ENCODE measurements around the gene PARP15.
"Not testable (repeated sequence)": the region's sequence is repeated elsewhere in the genome, so short reads cannot be mapped to it uniquely, and the experiment has no call there.

PARP15 gene

GRCh38 chr3:122564155-122564912 lies 13.1 kb upstream of the PARP15 start, which contains the start of the genes DTX3L and PARP9:
DTX3L (plus strand) TSS chr3:122564338; CDS start chr3:122564427, 89 bp downstream.
PARP9 (minus strand) TSS chr3:122564300; CDS start chr3:122559620, 4,680 bp downstream.
- TF ChIP-seq CTCF (IDR thresholded peaks at IDR 0.05; ENCODE audit: low read depth, low read length) = no peak
- in situ Hi-C loops (cut with HindIII; ENCODE audit: low sequenced_read_pairs) = no loop called here
- DNase-seq (ENCODE audit: low read depth, low spot score) = peak; percentile 82
- peak within 1 kb of the TSS; percentile 64 for H3K4me3 ChIP-seq (ENCODE audit: low read depth, low read length)

GRCh38 chr3:122568131-122568530 lies 9.3 kb upstream of the PARP15 start:
- not testable (repeated sequence) for DNase-seq (ENCODE audit: low read depth, low spot score)

GRCh38 chr3:122568755-122569154 lies 8.7 kb upstream of the PARP15 start:
- TF ChIP-seq CTCF (IDR thresholded peaks at IDR 0.05; ENCODE audit: low read depth, low read length) = no peak
- in situ Hi-C loops (cut with HindIII; ENCODE audit: low sequenced_read_pairs) = no loop called here
- H3K4me3 ChIP-seq (ENCODE audit: low read depth, low read length) = no peak overlapping the region
- no peak for DNase-seq (ENCODE audit: low read depth, low spot score)

More at GRCh38 chr3:122568131-122568530, 9.3 kb upstream of the PARP15 start:
- H3K4me3 ChIP-seq (ENCODE audit: low read depth, low read length); in situ Hi-C loops (cut with HindIII; ENCODE audit: low sequenced_read_pairs): not testable (repeated sequence)

- no peak overlapping the region for H3K4me3 ChIP-seq (ENCODE audit: low read depth, low read length)
- in situ Hi-C loops (cut with HindIII; ENCODE audit: low sequenced_read_pairs) = no loop called here
- no peak for TF ChIP-seq CTCF (IDR thresholded peaks at IDR 0.05; ENCODE audit: low read depth, low read length)
- peak; percentile 30 for DNase-seq (ENCODE audit: low read depth, low spot score)
Measured at GRCh38 chr3:122572940-122573412, 4.5 kb upstream of the PARP15 start.

GRCh38 chr3:122576174-122576940 lies 1.1 kb upstream of the PARP15 start:
- no peak for DNase-seq (ENCODE audit: low read depth, low spot score)
- no peak overlapping the region for H3K4me3 ChIP-seq (ENCODE audit: low read depth, low read length)
- no peak for TF ChIP-seq CTCF (IDR thresholded peaks at IDR 0.05; ENCODE audit: low read depth, low read length)
- in situ Hi-C loops (cut with HindIII; ENCODE audit: low sequenced_read_pairs) = no loop called here

- H3K4me3 ChIP-seq (ENCODE audit: low read depth, low read length) = peak overlapping the region; percentile 40
- DNase-seq (ENCODE audit: low read depth, low spot score) = no peak
- TF ChIP-seq CTCF (IDR thresholded peaks at IDR 0.05; ENCODE audit: low read depth, low read length) = no peak
- in situ Hi-C loops (cut with HindIII; ENCODE audit: low sequenced_read_pairs) = no loop called here
Measured at GRCh38 chr3:122578069-122578740, 755 bp downstream of the PARP15 start.
